IPS DF 4.7 (cell line): ENCODE results near the gene ARID3A.

ENCODE experiments used
- DNase-seq: peaks from one replicate; pipeline ENCODE4 v3.0.0-alpha.2; 2013; ENCODE audit warnings: low spot score; ENCODE audit errors: extremely low read depth

Gene ARID3A

DNA sequence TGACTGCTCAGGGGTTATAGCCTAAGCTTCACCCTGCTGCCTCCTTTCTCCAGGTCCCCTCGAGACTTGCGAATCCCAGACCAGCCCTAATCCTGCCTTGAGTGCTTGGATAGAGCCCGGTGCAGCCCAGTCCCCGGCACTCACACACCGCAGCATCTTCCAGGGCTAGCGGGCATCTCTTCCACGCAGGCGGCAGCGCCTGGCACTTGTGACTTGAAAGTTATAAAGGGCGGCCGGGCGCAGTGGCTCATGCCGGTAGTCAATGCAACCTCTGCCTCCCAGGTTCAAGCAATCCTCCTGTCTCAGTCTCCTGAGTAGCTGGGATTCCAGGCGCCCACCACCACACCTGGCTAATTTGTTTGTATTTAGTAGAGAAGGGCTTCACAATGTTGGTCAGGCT lies 60.2 kb downstream of the ARID3A start:
- DNase-seq = no peak

DNA sequence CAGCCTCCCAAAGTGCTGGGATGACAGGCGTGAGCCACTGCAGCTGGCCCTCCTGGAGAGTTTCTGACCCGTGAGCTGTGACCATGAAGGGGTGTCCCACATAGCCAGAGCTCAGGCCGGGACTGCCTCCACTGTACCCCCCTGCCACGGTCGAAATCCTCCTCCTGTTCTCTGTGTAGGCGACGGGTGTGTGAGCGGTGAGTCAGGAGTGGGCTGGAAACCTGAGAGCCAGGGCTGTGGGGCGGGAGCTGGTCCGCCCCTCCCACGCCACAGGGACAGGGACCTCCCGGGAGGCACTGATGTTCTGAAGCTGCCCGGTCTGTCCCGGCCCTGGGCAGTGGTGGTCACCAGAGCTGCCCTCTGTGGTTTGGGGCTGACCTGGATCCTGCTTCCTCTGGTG lies 62.2 kb downstream of the ARID3A start:
- DNase-seq = no peak

DNA sequence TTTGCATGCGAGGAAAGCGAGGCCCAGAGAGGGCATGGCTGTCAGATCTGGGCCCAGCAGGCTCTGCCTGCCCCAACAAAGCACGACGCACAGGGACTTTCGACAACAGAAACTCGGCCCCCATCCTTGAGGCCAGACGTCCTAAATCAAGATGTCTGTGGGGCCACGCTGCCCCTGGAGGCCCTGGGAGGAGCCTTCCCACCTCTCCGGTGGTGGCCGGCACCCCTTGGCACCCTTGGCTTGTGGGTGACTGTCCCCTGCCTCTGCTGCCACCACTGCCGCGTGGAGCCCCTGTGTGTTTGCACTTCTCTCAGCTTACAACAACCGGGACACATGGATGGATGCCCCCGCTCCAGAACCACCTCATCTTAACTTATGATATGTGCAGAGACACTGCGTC lies 62.7 kb downstream of the ARID3A start:
- DNase-seq = no peak

DNA sequence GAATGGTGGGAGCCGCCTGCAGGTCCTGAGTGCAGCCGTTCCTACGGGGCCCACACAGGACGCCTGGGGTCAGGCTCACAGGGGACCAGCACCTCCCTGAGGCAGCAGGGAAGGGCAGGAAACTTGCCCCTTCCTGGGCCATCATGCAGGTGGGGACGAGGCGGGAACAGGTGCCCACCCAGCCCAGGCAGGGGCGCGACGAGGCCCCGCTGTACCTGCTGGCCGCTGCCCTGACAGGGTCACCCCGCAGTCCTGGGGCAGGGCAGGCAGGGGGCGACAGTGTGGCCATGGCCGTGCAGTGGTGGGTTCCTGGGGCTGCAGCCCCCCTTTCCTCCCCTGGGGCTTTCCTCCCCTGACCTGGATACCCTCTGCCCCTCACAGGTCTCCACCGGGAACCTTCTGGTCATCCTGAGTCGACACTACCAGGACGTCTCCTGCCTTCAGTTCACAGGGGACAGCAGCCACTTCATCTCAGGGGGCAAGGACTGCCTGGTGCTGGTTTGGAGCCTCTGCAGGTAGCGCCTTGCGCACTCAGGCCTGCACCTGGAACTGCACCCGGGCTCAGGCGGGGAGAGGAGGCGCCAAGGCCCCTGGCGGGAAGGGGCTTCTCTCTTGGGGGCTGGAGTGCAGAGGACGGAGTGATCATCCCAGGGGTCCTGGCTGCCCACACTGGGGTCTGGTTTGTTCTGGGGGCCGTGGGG lies 63.7 kb downstream of the ARID3A start:
- no peak for DNase-seq

DNA sequence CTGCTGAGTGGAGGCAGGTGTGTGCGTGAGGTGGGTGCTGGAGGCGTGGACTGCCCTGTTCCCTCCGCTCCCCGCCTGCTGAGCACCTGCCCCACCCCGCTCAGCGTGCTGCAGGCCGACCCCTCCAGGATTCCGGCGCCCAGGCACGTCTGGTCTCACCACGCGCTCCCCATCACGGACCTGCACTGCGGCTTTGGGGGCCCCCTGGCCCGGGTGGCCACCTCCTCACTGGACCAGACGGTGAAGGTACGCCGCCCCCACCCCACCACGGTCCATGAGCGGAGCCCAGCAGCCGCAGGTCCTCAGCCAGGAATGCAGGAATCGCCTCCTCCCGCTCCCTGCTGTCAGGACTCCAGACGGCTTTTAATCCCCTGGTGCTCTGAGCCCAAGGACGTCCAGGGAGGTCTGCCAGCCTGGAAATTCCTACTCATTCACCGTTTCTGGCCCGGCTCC lies 64.3 kb downstream of the ARID3A start:
- no peak for DNase-seq

DNA sequence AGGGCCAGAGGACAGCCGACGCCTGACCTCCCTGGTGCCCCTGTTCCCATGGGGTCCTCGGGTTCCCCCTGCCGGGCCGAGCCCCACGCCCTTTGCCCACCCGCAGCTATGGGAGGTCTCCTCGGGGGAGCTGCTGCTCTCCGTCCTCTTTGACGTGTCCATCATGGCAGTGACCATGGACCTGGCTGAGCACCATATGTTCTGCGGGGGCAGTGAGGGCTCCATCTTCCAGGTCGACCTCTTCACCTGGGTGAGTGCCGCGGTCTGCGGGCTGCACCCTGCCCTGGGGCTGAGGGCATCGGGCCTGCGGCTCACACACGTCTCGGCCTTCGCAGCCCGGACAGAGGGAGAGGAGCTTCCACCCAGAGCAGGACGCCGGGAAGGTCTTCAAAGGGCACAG lies 64.9 kb downstream of the ARID3A start:
- no peak for DNase-seq

DNA sequence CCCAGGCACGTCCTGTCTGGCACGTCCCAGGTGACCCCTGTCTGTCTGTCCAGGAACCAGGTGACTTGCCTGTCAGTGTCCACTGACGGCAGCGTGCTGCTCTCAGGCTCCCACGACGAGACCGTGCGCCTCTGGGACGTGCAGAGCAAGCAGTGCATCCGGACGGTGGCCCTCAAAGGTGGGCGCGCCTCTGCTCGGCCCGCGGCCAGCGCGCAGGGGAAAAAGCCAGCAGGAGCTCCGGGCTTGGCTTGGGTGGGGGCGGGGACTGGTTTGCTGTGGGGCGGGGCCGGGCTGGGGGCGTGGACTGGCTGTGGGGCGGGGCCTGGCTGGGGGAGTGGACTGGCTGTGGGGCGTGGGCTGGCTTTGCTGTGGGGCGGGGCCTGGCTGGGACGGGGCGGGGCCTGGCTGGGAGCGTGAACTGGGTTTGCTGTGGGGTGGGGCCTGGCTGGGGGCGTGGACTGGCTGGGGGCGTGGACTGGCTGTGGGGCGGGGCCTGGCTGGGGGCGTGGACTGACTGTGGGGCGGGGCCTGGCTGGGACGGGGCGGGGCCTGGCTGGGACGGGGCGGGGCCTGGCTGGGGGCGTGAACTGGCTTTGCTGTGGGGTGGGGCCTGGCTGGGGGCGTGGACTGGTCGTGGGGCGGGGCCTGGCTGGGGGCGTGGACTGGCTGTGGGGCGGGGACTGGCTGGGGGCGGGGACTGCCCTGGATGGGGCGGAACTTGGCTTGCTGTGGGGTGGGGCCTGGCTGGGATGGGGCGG lies 65.5 kb downstream of the ARID3A start:
- DNase-seq = no peak

DNA sequence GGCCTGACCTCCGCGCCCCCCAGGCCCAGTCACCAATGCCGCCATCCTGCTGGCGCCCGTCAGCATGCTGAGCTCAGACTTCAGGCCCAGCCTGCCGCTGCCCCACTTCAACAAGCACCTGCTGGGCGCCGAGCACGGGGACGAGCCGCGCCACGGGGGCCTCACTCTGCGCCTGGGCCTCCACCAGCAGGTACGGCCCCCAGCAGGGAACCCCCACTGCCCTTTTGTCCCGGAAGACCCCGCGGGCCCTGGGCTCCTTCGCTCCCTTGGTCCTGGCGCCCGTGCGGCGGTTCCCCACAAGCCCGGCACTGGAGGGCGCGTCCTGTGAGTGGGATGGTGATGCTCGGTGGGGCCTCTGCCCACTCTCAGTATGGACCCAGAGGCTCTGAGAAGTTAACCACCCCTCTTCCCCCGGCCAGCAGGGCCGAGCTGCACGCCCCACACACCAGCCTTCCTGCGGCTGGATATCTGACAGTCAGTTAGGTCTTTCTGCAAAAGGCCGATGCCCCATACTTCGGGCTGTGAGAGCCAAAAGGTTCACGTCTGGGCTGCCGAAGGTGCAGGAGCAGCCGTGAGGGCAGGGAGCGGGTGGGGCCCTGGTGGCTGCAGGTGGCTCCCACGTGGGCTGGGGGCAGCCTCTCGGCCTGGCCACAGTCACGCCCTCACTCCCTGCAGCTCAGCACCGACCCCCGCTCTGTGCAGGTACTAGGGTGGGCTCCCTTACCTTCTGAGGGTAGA lies 66.3 kb downstream of the ARID3A start:
- DNase-seq = no peak

DNA sequence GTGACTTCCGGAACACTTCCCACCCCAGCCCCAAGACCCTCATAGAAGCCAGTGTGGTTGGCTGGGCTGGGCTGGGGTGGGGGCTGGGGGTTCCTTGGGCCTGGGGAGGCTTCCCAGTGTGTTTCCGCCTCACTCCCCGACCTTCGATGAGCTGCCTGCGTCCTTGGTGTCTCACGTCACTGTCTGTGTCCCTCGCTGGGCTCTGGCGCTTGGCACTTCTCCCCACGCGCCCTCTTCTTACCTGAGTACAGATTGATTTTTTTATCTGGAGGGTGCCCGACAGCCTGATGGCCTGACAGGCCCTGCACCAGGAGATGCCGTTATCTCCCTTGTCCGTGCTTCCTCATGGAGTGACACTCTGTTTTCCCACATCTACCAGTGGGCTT lies 66.8 kb downstream of the ARID3A start:
- no peak for DNase-seq

DNA sequence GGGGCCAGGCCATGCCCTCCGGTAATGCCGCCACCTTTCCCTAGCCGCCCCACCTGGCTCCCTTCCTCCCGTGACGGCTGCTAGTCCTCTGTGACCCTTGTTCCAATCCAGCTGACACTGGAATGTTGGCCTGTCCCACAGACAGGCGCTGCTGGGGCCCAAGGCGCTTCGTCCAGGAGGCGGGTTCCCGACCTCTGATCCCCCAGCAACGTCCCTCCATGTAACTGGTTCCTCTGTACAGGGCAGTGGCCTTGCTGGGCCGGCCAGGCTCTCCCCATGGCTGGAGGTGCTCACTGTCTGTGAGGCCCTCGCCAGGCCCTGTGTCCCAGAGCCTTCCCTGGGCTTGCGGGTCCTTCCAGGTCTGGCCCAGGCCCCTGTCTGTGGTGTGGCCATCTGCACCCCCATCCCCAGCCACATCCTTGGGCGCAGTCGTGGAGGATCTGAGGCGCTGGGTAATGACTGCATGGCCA lies 67.6 kb downstream of the ARID3A start:
- DNase-seq = no peak

DNA sequence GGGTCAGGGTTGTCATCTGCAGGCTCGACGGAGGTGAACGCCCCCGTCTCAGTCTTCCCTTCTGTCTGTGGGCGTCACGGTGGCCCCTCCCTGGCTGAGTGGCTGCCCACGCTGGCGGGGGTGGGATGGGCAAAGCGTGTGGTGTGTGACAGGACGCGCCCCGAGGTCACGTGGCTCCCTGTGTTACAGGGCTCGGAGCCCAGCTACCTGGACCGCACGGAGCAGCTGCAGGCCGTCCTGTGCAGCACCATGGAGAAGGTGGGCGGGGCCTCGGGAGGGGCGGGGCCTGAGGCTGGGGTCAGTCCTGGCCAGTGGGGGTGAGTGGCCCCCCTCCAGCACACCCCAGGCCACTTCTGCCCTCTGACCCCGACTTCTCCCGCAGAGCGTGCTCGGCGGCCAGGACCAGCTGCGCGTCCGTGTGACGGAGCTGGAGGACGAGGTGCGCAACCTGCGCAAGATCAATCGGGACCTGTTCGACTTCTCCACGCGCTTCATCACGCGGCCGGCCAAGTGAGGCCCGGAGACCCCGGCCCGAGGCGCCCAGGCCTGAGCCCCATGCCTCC lies 68.1 kb downstream of the ARID3A start:
- DNase-seq = no peak

DNA sequence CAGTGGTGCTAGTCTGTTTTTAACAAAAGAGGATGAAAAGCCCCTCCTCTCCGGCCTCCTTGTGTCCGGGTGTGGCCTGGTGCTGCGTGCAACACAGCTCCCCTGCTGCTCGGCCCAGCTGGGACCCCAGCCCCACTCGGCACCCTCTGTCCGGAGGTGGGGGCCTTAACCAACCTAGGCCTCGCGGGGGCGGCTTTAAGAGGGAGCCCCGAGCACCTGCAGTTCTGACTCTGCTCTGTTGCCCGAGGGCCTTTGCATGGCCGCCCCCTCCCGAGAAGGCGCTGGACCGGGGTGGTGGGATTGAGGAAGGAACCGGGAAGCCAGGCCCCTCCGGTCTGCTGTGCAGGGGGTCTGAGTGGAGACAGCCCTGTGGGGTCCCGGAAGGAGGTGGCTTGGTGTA lies 68.7 kb downstream of the ARID3A start:
- DNase-seq = no peak

DNA sequence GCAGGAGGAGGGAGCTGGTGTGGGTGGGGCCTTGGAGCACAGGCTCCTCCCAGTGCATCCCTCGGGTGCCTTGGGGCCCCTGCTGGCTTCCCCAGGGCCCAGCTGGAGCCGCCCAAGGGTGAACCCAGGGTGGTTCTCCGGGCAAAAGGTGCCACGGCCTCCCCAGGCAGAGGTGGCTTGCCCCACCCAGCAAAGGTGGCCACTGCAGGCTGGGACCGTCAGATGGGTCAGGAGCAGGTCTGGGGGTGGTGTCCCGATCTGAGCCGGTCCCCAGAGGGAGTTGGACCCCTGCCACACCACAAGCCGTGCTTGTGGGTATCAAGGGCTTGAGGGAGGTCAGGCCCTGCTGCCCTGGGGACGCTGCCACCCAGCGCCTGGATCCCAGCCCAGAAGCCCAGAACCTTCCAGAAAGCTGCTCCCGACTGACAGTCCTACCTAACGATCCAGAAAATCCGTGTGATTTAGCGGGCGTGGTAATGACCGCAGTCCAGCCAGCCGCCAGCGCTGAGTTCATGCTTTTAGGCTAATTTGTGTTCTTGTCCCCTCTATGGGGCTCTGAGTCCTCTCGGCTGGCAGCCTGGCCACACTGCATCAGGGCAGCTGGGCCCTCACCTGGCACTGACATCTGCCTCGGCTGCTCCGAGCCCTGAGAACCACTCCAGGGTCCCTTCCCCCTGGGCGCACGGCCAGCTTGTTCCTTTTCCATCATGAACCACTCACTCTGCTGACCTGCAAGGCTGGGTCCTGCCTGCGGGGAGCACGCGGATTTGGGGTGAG lies 69.4 kb downstream of the ARID3A start:
- no peak for DNase-seq

DNA sequence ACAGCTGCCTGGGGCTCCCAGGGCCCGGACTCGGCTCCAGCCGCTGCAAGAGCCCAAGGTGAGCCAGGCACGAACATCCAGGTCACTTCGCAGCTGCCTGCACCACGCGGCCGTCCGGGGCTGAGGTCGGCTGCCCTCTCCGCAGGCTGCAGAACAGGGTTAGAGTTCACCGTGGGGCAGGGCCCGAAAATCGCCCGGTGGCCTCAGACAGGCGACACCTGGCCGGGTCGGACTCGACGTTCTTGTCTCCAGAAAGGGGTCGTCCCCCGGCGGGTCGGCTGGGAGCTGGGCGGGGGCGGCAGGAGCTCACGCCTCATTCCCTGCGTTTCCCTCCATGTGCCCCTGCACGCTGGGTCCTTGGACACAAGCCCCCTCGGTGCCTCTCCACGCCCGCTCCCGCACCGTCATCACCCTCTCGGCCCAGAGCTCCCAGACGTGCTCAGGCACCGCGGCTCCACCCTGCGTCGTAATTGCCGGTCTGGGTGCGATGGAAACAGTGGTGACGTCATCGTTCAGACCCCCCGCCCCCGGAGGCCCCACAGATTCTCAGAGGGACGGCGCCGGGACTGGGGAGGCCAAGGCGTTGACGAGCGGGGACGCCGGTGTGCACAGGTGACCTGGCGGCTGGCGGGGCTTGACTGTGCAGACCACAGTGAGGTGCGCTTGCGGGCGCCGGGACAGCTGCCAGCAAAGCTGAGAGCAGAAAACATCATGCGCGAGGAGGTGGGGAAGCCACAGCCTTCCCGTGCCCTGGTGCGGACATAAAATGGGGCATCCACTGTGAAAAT lies 70.4 kb downstream of the ARID3A start:
- DNase-seq = no peak

DNA sequence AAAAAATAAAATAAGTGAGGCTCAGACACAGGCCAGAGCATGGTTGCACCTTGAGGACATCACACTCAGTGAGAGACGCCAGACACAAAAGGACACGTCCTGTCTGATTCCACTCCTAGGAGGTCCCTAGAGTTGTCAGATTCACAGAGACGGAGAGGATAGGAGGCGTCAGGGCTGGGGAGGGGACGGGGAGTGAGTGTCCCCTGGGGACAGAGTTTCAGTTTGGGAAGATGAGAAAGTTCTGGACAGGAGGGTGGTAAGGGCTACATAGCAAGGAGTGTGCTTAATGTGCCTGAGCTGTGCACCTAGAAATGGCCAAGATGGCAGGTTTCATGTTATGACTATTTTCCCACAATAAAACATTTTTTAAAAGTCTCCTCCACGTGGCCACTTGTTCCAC lies 72.2 kb downstream of the ARID3A start:
- DNase-seq = no peak

DNA sequence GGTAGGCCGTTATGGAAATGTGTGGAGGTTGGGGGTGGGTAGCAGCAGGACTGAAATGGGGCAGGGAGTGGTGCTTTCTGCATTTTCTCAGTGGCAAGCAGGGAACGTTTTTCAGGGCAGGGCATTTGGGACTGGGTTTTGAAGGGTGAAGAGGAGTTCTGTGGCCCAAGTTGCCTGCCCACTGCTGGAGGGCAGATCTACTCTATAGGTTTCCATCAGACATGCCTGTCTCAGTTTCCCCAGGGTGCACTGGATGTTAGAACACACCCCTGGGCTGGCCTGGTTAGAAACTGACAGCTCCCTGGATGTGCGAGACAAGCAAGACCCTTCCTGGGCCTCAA lies 73.5 kb downstream of the ARID3A start:
- DNase-seq = no peak

DNA sequence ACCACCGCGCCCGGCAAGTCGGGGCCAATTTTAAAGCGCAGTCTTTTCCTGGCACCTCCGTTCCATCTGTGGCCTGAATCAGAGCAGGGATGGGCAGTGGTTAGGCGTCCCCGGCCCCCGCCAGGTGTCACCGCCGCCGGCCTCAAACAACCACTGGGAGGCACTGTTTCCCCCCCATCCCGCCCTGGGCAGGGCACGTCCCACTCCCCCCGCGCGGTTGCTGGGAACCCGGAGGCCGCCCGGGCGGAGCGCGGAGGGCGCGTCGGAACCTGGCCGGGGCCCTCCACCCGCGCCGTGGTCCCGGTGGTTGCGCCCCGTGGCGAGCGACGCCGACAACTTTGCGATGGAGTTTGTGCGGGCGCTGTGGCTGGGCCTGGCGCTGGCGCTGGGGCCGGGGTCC lies 74.3 kb downstream of the ARID3A start, which contains the start of gene GRIN3B:
Gene GRIN3B (plus strand): TSS at position 325 of the 400 bp plus-strand sequence. CDS start 19 bp downstream, at position 344.
- DNase-seq = no peak

DNA sequence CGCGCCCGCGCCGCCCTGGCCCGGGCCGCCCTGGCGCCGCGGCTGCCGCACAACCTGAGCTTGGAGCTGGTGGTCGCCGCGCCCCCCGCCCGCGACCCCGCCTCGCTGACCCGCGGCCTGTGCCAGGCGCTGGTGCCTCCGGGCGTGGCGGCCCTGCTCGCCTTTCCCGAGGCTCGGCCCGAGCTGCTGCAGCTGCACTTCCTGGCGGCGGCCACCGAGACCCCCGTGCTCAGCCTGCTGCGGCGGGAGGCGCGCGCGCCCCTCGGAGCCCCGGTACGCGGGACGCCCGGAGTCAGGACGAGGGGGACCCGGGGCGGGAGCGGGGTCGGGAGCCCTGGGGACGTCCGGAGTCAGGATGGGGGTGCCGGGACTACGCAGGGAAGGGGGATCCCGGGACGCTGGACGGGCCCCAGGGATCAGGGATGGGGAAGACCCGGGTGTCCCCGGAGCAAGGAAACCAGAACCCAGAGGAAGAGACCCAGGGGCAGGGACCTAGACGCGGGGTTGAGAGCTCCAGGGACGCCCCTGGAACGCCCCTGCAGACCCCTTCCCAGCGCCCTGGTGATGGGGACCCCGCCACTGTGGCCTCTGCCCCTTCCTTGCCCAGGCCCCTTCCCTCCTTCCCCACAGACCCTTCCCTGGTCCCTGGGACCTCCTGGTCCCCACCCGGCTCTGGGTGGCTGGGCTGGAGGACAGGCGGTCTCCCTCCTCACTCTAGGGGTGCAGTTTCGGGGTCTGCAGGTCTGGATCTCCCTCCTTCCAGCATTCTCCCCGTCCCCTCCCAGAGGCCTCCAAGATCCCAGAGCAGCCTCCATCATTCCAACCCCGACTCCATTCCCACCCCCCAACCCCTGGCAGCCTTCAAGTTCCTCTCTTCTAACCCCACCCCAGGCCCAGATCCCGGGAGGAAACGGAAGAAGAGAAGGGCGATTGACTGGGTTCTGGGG lies 75.0 kb downstream of the ARID3A start:
- DNase-seq = no peak

DNA sequence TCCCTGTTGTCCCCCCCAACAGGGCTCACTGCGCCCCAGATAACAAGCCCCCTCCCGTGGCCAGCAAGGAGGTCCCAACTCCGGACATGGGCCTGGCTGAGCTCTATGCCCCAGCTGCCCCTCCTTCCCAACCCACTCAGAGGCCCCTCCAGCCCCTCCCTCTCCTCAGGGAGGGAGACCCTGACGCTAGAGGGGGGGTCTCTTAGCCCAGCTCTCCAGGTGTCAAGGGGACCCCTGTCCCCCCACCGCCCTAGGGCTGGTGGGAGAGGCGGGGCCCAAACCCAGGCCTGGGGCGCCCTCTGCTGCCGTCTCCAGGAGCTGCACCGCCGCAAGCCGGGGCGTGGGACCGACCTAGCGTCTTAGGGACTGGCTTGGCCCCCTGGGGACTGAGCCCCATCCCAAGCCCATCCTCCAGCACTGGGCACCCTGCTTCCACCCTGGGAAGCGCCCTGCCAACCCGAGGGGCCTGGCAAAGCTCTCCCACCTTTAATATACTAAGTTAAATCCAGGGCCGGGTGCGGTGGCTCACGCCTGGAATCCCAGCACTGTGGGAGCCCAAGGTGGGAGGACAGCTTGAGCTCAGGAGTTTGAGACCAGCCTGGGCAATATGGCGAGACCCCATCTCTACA lies 75.8 kb downstream of the ARID3A start:
- DNase-seq = no peak
